ENCODE data around the gene GLB1L. TPM values are rescaled to one million over a fixed set of nuclear protein-coding genes. Genes with fewer than 3 reads are reported as not detected.
"Not testable (repeated sequence)": the region's sequence is repeated elsewhere in the genome, so short reads cannot be mapped to it uniquely, and the experiment has no call there.

Gene GLB1L
- total RNA-seq, 1 donor from 2014 or later, result 5.3 TPM

DNA sequence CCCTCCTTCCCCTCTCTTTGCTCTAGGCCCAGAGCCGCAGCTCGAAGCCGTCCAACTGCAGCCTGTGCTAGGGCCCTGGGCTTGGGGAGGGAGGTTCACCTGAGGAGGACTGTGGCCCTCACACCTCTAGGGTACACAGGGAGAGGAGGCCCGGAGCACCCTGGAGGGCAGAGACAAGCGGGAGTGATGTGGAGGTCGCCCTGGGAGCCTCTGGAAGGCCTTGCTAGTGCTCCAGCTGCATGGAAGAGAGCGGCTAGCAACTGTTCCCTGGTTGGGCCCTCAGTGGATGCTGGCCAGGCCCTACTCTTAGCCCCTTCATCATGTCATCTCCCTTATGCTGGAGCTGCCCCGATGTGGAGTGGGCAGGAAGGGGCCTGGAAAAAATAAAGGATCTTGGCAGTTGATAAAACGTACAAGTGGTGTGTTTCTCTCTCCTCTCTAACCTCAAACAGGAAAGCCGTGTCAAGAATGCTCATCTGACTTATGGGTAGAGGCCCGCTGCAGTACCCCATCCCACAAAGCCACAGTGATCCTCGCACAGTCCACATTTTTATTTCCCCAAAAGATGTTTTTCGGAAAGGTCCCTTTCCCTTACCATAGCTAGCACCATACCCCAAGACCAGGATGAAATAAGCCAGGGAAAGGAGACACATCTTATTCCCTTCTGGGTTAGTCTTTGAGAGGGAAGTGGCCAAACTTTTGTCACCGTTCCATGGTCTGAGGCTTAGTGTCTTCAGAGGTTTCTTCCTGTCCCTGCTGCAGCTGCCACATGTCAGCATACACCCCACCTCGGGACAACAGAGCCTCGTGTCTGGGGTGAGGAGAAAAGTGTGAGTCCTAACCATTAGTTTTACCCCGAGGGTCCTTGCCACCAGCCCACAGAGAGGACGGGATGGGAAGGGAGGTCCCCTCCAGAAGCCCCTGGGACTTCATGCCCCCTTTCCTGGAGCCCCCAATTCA is 35.7 kb downstream of the GLB1L start:
- intact Hi-C loops (cut with micrococcal nuclease), result loop anchor here (5.0 kb wide), 2 partner anchors 333 to 497 kb away; partner anchors contain the start of genes CHPF, TMEM198 and TTLL4

DNA sequence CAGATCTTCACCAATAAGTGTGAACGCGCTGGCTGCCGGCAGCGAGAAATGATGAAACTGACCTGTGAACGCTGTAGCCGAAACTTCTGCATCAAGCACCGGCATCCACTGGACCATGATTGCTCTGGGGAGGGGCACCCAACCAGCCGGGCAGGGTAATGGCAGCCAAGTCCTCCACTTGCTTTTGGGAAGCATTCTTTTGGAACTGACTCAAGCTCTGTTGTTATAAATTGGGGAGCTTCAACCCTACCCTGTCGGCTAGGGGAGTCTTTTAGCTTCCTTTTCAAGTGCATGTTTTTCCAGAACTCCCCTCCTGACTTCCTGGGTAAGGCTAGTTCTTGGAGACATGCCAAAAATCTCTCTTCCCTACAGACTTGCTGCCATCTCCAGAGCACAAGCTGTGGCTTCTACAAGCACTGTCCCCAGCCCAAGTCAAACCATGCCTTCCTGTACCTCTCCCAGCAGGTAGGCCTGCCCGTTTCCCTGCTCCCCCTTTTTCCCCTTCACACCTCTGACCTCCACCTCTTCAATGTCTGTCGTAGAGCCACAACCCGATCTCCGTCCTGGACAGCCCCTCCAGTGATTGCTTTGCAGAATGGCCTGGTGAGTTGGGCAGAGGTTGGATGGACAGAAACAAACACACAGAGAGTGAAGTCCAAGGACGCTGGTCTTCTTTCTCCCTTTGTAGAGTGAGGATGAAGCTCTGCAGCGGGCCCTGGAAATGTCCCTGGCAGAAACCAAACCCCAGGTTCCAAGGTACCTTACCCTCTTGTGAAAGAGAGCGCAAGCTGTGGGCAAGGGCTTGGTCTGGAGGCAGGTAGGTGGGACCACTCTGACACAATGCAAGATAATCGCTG is 37.1 kb downstream of the GLB1L start:
- intact Hi-C loops (cut with micrococcal nuclease), result loop anchor here (2.0 to 5.0 kb wide), 4 partner anchors 299 to 811 kb away; partner anchors contain the start of genes CHPF, TMEM198 and TTLL4

DNA sequence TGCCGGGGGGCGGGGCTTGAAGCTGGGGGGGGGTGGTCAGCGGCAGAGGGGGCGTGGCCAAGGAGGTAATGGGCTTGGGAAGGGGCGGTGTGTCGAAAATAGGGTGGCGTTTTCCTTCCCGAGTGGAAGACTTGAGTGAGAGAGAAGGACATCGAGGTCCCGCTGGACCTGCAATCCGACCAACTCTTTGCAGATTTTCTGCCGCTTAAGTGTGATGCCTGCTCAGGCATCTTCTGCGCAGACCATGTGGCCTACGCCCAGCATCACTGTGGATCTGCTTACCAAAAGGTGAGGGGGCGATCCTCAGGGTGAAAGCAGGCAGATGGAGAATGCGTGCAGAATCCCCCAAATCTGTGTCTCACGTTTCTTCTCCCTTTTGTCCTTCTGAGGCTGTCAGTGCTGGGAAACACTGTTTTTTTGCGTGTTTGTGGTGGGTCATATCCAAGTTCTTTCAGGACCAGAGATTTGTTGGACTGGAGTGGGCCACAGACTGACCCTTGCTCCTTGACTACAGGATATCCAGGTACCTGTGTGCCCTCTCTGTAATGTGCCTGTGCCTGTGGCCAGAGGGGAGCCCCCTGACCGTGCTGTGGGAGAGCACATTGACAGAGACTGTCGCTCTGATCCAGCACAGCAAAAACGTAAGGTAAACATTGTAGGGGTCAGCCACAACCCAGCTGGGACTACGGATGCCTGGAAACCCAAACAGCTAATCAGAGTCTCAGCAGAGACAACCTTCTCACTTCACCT is 37.9 kb downstream of the GLB1L start:
- intact Hi-C loops (cut with micrococcal nuclease), result loop anchor here (2.0 to 5.0 kb wide), 4 partner anchors 299 to 811 kb away; partner anchors contain the start of genes CHPF, TMEM198 and TTLL4

DNA sequence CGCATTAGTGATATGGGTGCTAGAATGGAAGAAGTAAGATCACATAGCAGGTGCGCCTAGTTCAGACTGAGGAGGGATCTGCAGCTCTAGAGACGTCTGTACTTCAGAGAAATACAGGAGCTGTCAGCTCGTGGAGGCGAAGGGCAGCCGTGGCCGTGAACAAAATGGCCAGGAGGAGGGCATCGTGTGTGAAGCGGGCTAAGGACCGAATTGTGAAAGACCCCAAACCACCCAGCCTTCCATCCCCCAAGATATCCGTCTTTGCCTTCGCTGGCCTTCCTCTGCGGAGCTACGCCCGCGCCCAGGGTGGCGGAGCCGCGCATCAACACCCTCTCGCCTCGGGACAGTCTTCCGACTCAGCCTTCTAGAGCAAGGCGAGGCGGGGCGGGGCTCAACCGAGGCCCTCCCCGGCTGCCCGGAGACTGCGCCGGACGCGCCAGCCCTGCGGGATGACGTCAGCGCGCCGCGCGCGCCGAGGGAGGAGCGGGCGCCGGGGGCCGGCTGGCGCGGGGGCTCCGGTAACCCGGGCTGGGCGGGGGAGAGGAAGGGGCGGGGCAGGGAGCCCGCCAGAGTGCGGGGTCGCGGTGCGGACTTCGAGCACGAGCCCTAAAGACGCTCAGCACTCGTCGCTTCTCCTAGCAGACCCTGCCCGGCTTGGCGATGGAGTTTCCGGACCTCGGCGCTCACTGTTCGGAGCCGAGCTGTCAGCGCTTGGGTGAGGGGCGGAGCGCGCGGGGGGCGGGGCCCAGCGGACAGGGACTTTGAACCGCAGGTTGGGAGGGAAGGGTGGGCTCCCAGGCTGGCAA is 38.7 kb downstream of the GLB1L start, which contains the start of gene ZFAND2B:
TSS of gene ZFAND2B (plus strand) at position 455 of the 806 bp plus-strand sequence. CDS start at position 661, 206 bp downstream.
- intact Hi-C loops (cut with micrococcal nuclease), result loop anchor here (1.0 to 5.0 kb wide), 15 partner anchors 13 to 810 kb away; partner anchors contain the start of genes ANKZF1, ATG9A, CHPF and CNOT9

DNA sequence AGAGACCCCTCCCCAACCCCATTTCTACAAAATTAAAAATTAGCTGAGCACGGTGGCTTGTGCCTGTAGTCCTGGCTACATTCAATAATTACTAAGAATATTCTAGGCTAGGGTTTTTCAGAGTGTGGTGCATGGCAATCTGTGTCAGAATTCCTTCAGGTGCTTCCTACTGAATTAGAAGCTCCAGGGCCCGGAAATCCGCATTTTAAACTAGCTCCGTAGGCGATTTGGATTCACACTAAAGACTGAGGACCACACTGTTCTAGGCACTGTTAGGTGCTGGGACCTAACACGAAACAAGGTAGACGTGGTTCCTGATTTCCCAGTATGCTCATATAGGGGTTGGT is 39.3 kb downstream of the GLB1L start:
- intact Hi-C loops (cut with micrococcal nuclease), result loop anchor here (1.0 to 5.0 kb wide), 15 partner anchors 13 to 809 kb away; partner anchors contain the start of genes ANKZF1, ATG9A, CHPF and CNOT9

DNA sequence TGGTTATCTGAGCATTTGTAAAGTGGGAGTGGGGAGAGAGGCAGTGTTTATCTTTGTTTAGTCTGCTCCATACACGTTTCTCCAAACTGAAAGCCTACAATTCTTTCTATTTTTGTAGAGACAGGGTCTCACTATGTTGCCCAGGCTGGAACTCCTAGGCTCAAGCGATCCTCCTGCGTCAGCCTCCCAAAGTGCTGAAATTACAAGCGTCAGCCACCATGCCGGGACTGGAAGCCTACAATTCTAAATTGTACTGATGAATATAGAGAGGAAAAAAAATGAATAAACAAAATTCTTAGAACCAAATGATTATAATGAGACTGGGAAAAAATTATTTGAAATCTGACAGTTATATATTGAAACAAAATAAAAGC is 40.1 kb downstream of the GLB1L start:
- intact Hi-C loops (cut with micrococcal nuclease), result loop anchor here (5.0 kb wide), 2 partner anchors 337 to 493 kb away; partner anchors contain the start of genes CHPF, TMEM198 and TTLL4

DNA sequence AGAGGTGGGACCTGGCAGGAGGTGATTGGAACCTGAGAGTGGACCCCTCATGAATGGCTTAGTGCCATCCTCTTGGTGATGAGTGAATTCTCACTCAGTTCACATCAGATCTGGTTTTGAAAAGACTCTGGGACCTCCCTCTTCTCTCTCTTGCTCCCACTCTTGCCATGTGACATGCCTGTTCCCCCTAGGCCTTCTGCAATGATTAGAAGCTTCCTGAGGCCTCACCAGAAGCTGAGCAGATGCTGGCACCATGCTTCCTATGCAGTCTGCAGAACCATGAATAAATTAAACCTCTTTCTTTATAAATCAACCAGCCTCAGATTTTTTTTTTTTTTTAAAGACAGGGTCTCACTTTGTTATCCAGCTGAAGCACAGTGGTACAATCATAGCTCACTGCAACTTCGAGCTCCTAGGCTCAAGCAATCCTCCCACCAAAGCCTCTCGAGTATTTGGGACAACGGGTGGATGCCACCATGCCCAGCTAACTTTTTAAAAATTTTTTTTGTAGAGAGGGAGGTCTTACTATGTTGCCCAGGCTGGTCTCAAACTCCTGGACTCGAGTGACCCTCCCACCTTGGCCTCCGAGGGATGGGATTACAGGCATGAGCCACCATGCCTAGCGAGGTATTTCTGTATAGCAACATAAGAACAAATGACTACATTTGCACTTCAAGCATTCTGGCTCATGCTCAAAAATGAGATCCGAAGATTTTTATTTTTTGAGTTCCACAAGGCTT is 40.6 kb downstream of the GLB1L start:
- intact Hi-C loops (cut with micrococcal nuclease), result loop anchor here (5.0 kb wide), 2 partner anchors 338 to 492 kb away; partner anchors contain the start of genes CHPF, TMEM198 and TTLL4

DNA sequence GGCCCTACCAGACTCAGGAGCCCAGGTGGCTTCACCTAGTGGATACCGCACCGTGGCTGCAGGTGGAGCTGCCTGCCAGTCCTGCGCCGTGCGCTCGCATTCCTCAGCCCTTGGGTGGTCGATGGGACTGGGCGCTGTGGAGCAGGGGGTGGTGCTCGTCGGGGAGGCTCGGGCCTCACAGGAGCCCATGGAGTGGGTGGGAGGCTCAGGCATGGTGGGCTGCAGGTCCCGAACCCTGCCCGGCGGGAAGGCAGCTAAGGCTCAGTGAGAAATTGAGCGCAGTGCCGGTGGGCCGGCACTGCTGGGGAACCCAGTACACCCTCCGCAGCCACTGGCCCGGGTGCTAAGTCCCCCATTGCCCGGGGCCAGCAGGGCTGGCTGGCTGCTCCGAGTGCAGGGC is 43.9 kb downstream of the GLB1L start:
- intact Hi-C loops (cut with micrococcal nuclease), result not testable (repeated sequence)

DNA sequence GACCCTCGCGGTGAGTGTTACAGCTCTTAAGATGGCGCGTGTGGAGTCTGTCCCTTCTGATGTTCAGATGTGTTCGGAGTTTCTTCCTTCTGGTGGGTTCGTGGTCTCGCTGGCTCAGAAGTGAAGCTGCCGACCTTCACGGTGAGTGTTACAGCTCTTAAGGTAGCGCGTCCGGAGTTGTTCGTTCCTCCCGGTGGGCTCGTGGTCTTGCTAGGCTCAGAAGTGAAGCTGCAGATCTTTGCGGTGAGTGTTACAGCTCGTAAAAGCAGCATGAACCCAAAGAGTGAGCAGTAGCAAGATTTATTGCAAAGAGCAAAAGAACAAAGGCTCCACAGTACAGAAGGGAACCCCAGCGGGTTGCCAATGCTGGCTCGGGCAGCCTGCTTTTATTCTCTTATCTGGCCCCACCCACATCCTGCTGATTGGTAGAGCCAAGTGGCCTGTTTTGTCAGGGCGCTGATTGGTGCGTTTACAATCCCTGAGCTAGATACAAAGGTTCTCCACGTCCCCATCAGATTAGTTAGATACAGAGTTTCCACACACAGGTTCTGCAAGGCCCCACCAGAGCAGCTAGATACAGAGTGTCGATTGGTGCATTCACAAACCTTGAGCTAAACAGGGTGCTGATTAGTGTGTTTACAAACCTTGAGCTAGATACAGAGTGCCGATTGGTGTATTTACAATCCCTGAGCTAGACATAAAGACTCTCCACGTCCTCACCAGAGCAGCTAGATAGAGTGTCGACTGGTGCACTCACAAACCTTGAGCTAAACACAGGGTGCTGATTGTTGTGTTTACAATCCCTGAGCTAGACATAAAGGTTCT is 44.5 kb downstream of the GLB1L start:
- intact Hi-C loops (cut with micrococcal nuclease), result not testable (repeated sequence)

DNA sequence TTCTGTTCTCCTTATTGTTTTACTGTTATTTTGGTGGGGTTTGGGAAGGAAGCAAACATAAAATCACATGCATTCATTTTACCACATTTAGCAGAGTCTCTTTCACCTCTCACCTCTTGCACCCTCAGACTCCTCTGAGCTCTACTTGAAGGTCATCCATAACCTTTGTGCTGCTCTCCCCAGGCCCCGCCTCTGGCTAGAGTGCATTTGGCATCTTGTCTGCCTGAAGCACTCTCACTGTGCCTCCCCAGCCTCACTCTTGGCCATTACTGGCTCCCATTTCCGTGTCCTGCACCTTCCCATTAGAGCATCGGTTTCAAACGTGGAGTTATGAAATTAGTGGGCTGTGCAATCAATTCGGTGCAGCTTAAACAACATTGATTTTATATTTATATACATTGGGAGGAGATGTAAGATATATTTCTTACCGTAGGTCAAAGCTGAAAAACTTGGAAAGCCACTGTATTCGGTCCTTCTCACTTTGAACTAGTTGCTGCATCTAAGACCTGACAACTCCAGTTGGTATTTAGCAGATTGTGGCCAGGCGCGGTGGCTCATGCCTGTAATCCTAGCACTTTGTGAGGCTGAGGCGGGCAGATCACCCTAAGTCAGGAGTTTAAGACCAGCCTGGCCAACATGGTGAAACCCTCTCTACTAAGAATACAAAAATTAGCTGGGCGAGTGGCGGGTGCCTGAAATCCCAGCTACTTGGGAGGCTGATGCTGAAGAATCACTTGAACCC is 45.6 kb downstream of the GLB1L start:
- intact Hi-C loops (cut with micrococcal nuclease), result no loop called here

DNA sequence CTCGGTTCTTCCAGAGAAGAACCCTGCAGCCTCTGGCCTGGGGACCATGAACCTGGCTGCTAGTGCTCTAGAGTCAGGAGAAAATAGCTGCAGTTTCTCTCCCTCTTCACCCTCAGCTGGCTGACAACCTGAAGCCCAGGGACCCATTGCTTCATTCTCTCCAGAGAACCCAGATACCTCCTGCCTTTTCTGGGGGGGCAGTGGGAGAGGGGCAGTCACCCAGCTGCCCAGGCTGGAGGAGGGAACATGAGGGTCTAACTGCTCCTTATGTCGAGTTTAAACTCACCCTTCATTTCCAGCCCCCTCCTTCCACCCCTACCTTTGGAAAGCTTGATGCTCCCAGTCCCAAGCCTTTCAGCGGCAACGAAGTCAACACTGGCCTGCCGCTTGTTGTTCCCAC is 46.3 kb downstream of the GLB1L start:
- intact Hi-C loops (cut with micrococcal nuclease), result no loop called here

DNA sequence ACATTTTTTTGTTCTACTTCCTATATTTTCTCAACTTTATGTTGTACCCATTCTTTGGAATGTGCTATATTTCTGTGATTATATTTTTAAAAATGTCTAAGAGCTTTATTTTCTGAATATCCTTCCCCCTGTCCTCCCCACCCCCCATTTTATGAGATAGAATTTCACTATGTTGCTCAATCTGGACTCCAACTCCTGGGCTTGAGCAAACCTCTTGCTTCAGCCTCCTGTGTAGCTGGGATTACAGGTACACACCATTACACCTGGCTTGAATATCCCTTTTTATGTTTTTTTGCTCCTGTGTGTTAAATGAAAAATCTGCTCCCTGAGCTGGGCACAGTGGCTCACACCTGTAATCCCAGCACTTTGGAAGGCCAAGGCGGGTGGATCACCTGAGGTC is 47.9 kb downstream of the GLB1L start:
- intact Hi-C loops (cut with micrococcal nuclease), result no loop called here

DNA sequence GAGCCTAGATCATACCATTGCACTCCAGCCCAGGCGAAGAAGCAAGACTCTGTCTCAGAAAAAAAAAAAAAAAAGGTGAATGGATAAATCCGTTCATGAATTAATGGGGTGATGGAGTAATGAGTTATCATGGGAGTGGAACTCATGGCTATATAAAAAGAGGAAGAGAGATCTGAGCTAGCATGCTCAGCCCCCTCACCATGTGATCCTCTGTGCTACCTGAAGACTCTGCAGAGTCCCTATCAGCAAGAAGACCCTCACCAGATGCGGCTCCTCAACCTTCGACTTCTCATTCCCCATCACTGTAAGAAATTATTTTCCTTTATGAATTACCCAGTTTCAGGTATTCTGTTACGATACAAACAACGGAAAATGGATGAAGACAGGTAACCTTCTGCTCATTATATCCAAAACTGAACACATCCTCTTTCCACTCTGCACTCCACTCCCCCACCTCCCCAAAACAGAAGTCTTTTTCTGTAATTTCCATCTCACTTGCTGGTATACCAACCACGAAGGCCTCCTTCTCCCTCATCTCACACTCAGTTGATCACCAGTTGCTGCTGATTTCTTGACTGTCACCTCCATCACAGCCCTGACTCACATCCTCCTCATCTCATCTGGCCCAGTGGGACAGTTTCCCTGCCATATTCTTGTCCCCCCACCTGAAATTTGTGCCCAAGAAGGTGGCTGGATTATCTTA is 58.3 kb downstream of the GLB1L start:
- intact Hi-C loops (cut with micrococcal nuclease), result no loop called here
